ENCODE results near the gene CCDC197.

DNA sequence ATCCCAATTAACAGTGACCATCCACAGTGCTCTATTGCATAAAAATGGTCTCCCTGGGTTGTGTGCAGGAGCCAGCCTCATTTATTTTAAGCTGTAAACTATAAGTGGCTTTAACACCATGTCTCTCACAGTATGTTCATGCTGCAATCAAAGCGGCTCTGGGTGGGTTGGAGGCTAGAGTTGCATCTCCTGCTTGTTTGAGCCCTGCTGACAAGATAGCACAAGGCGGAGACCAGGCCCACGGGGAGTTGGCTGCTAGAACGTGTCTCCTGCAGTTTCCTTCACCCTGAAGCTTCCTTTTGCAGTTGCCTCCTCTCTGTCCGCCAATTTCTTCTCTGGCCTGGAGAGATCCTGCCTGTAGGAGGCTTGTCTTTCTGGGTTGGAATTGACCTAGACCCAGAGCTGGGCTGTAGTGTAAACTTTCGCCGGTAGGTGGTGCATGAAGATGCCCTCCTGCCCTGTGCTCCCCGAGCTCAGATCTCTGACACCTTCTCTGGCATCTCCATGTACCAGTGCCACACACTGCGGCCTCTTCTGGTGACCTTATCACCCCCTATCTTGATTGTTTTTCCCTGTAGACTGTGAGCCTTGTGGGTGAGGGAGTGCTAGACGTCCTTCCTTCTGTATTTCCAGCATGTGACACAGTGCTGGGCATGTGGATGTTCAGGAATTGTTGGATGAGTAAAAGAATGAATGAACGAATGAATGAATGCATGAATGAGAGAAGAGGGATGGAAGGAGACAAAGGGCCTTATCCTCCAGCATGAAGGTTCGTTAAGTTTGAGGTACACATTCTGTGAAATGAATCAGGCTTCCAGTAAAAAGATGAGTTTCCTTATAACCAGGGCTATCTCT, 39.4 kb downstream of the CCDC197 start:
- TF ChIP-seq FOXK2 (IDR thresholded peaks at IDR 0.05) (no peak), BHLHE40 (IDR thresholded peaks at IDR 0.05; ENCODE audit: borderline replicate concordance) (no peak), SP1 (IDR thresholded peaks at IDR 0.05) (no peak), ZNF384 (IDR thresholded peaks at IDR 0.05) (no peak), FOXM1 (IDR thresholded peaks at IDR 0.05; ENCODE audit: borderline replicate concordance) (no peak), SUZ12 (IDR thresholded peaks at IDR 0.05) (no peak), FOXA1 (IDR thresholded peaks at IDR 0.05) (no peak), TARDBP (IDR thresholded peaks at IDR 0.05) (no peak), ARNT (IDR thresholded peaks at IDR 0.05) (no peak), CTBP1 (IDR thresholded peaks at IDR 0.05; ENCODE audit: borderline replicate concordance) (no peak), NFRKB (IDR thresholded peaks at IDR 0.05) (no peak), HDGF (IDR thresholded peaks at IDR 0.05; ENCODE audit: borderline replicate concordance) (no peak)
- TF ChIP-seq, protein P1, sequence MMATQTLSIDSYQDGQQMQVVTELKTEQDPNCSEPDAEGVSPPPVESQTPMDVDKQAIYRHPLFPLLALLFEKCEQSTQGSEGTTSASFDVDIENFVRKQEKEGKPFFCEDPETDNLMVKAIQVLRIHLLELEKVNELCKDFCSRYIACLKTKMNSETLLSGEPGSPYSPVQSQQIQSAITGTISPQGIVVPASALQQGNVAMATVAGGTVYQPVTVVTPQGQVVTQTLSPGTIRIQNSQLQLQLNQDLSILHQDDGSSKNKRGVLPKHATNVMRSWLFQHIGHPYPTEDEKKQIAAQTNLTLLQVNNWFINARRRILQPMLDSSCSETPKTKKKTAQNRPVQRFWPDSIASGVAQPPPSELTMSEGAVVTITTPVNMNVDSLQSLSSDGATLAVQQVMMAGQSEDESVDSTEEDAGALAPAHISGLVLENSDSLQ (IDR thresholded peaks at IDR 0.05) = no peak

Measured in HEK293T (cell line).